ENCODE data around the gene BARD1.
"Not testable (repeated sequence)": the region's sequence is repeated elsewhere in the genome, so short reads cannot be mapped to it uniquely, and the experiment has no call there.

Gene BARD1

DNA sequence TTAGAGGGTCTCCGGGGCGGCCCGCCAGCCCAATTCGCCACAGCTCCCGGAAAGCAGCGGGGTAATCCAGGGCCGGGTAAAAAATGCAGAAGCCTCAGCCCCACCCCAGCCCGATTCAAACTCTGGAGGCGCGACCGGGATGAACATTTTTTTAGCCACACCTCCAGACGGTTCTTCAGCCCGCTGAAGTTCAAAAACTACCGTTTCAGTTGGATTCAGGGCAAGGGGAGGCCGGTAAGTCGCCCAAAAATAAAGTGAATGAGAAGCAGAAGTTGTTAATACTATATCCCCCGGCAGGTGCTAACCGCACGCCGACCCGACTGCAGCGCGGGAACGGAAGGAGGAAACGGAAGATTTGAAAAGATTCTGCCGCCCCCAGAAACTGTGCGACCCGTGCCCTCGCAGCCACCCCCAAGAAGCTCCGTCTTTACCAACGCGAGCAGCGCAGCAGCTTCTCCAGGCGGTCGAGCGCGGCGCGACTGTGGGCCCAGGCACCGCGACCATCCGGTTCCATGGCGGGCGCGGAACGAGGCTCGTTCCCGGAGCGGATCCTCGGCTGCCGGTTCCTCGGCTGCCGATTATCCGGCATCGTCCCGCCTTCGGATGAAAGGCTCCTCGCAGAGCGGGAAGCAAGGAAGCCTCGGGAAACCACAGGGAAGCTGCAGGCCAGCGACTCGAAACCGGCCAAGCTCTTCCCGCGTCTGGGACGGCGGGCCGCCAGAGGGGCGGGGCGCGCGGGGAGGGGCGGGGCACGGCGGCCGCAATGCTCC lies at the start of gene BARD1:
Gene BARD1 (minus strand): TSS at position 703 of the 770 bp plus-strand sequence. CDS start 114 bp downstream, at position 589.
- H3K4me3 ChIP-seq (ENCODE audit: low read depth, low read length) = peak within 1 kb of the TSS; percentile 92

DNA sequence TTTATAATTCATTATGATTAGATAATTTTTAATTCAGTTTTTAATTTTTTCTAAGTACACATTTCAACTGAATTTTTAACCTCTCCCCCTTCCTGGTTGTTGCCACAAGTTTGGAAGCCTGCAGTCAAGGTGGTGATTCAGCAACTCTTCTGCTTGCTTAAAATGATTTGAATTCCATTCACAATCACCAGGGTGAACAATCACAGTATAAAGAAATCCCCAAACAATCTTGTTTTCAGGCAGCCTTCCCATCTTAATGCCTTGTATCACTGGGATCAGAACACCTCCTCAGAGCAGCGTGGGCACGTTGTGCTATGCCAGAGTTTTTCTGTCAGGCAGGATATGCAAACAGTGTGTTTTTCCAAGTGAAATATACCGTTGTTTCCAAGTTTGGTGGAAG lies 46.7 kb upstream of the BARD1 start:
- no peak overlapping the region for H3K4me3 ChIP-seq (ENCODE audit: low read depth, low read length)

DNA sequence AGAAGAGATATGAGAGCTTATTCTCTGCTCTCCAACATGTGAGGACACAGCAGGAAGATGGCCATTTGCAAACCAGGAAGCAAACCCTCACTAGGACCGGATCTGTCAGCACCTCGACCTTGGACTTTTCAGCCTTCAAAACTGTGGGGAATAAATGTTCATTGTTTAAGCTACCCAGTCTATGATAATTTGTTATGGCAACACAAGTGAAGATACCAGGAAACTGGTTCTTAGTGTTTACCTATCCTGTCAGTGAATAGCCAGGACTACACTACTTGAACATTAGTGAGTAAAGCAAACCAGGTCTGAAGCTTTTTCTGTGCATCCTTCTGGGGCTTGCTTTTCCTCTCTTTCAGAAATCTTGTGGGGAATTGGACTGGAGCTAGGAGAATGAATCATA lies 44.4 kb upstream of the BARD1 start:
- H3K4me3 ChIP-seq (ENCODE audit: low read depth, low read length) = no peak overlapping the region

DNA sequence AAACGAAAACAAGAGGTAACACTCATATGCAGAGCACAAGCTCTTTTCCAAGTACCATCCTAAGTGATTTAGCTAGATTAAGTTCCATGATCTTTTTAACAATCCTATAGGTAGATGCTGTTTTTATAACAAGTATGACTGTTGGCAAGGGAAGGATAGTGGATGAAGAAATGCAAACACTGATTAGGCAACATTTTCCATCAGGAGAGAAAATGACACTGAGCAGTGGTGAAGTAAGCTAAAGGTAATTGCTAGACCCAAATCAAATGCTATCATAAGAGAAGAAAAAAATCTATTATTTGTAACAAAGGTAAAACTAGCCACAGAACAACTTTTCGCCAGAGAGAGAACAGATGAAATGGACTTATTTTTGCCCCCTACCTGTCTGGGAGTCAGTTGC lies 34.3 kb upstream of the BARD1 start:
- H3K4me3 ChIP-seq (ENCODE audit: low read depth, low read length) = no peak overlapping the region

DNA sequence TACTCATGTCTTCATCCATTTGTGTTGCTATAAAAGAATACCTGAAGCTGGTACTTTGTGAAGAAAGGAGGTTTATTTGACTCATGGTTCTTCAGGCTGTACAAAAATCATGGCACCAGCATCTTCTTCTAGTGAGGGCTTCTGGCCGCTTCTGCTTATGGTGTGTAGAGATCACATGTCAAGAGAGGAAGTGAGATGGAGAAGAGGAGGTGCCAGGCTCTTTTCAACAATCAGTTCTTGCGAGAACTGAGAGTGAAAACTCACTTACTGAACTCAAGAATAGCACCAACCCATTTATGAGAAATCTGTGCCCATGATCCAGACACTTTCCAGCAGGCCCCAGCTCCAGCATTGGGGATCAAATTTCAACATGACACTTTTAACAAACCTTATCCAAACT lies 30.0 kb upstream of the BARD1 start:
- H3K4me3 ChIP-seq (ENCODE audit: low read depth, low read length) = no peak overlapping the region

DNA sequence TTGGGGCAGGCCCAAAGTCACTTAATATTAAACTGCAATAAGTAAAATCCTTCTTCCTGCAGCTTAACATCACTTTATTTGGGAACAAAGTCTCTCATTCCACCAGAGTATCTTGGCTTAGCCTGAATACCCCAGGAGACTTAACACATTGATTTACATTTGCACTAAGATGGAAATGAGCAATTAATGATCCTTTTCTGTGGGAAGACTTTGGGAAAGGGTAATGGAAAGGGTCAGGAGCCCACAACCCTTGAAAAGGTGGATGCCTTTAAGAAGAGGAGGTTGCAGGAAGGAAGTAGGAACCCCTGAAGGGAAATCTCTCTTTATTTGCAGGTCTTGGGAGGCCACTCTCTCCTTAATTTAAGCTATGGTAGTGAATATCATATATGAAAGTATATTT lies 28.0 kb upstream of the BARD1 start:
- H3K4me3 ChIP-seq (ENCODE audit: low read depth, low read length) = no peak overlapping the region

DNA sequence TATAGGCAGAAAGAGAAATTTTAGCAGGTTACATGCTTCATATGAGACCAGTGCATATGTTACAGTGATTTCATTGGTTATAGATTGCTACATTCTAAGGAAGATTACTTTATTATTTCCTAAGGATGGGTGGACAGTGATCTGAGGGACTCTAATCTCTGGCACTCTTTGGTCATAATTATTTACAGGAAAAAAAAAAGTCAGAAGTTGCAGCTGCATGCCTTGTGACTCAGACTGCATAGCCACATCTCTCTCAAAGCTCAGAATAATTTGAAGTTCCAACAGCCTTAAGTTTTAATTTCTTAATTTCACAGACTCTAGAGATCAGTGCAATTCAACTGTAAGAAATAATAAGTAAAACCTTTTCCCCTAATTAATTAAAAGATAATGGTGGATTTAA lies 27.1 kb upstream of the BARD1 start:
- H3K4me3 ChIP-seq (ENCODE audit: low read depth, low read length) = no peak overlapping the region

DNA sequence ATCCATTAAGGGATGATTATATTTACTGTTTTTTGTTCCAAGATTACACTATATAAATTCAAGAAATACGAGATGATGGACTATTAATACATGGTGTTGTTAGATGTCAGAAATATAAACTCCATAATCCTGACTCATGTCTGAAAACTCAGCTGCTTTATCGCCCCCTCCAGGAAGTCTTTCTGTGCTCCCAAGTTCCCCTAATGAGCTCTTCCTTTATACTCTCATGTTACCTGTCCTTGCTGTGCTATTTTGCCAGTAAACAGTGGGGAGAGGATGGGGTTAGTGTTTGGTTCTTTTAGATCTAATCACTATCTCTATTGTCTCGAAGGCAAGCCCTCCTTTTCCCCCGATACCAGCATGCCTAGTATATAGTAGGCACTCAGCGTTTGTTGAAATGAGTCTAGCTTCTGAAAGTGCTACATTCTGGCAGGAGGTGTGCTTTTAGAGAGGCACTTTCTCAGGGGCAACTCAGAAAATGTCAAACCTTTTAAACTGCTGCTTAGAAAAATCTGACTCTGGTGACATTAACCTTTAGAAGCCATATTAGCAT lies 21.4 kb upstream of the BARD1 start:
- H3K4me3 ChIP-seq (ENCODE audit: low read depth, low read length) = no peak overlapping the region

DNA sequence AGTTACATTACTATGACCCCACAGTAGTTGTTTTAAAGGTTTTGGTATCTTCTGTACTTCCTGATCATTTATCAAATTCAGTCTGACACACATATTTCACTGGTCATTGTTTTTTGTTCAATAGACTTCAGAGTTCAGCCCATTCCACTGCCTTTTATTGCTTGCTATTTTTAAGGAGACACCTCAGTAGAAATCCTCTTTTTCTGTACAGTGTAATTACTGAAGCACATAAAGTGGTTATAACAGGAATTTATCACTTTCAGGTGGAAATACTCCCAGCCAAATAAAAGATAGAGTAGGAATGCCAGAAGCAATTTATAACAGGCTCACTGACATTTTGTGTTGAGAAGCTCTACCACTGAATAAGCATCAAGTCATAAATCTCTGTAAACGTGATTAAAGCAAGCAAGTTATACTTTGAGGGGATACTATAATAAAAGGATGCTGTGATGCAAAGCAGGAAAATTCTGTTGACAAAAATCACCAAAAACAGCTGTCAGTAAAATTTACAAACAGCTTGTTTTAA lies 6.6 kb upstream of the BARD1 start:
- H3K4me3 ChIP-seq (ENCODE audit: low read depth, low read length) = no peak overlapping the region

DNA sequence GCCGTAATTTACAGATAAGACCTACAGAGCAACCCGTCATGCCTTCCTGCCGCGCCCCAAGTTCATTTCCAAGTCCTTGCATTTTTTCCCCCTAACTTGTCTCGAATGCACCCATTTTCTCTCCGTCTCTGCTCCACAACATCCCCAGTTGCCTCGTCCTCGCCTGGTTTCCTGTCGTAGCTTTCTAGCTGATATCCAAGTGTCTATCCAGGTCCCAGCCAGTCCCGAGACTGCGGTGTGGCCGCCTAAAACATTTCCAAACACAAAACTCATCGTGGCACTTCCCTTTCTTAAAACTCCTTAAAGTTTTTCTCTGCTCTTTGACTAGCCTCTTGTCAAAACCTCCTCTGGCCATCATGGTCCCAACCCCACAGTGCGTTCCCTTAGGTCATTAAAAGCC lies 1.2 kb upstream of the BARD1 start:
- H3K4me3 ChIP-seq (ENCODE audit: low read depth, low read length) = no peak overlapping the region

DNA sequence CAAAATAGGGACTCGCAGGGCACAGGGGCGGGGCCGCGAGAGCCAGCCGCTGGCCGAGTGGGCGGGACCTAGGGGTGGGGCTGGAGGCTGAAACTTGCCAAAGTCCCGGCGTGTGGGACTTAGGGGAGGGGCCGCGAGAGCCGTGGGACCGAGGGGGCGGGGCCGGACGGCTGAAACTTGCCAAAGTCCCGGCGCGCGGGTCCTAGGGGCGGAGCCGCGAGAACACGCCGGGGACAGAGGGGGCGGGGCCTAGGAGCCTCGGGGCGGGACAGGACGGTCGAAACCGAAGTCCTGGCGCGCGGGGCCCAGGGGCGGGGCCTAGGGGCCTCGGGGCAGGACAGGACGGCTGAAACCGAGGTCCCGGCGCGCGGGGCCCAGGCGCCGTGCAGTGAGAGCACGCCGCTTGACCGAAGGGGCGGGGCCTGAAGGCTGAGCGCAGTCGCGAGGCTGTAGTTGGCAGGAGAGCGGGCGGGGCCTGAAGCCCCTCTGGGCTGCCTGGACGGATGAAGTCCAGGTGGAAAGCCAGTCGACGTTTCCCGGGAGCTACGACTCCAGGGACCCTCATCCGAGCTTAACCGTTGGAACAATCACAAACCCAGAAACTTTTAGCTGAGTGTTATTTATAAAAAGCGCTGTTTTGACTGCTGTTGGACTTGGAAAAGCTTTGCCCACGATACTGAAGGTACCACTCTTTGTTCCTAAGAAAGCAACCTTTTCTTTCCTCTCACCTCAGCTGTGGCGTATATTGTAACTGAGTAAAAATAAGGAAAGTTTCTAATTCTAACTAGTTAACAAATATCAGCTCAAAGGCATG lies 475 bp upstream of the BARD1 start:
- peak overlapping the region; percentile 43 for H3K4me3 ChIP-seq (ENCODE audit: low read depth, low read length)

DNA sequence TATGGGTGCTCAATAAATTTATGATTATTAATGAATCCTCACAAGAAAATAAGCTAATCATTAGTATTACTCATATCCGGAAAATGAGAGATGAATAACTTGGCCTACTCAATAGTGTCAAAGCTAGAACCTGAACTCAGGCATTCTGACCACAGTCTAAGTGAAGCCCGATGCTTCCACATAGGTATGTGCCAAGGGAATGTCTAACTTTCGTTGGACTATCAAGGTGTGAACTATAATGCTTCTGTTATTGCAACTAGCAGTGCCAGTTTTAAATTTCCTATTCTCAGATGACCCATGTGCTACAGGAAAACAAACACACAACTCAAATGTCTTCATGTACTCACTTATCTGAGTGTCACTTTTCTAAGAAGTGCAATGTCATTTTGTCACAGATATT lies 1.8 kb downstream of the BARD1 start:
- H3K4me3 ChIP-seq (ENCODE audit: low read depth, low read length) = peak overlapping the region; percentile 92

DNA sequence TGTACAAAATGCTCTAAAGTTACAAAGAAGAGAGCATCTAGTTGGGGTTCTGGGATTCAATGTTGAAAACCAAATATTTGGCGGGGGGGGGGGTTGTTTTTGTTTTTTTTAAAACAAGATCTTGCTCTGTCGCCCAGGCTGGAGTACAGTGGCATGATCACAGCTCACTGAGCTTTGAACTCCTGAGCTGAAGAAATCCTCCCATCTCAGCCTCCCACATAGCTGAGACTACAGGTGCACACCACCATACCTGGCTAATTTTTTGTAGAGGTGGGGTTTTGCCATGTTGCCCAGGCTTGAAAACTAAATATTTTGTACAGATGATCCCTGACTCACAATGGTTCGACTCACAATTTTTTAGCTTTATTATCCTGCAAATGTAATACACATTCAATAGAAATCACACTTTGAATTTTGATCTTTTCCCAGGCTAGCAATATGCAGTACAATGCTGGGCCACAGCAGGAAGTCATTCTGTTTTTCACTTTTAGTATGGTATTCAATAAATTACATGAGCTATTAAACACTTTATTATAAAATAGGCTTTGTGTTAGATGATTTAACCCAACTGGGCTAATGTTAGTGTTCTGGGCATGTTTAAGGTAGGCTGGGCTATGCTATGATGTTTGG lies 7.6 kb downstream of the BARD1 start:
- no peak overlapping the region for H3K4me3 ChIP-seq (ENCODE audit: low read depth, low read length)

DNA sequence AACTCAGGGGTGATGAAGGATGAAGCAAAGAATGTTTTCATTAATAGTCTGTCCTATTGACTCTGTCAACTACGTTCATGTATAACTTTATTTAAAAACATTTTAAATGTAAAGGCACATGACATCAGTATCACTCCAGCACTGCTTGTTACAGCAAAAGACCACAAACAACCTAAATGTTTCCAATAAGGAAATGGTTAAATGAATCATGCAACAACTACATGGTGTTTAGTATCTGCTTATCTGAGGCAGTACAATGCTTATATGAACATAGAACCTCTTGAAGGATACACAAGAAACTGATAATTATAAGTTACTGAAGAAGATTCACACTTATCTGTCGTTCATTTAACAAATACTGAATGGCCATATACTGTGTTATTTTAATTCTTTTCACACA lies 8.4 kb downstream of the BARD1 start:
- no peak overlapping the region for H3K4me3 ChIP-seq (ENCODE audit: low read depth, low read length)

DNA sequence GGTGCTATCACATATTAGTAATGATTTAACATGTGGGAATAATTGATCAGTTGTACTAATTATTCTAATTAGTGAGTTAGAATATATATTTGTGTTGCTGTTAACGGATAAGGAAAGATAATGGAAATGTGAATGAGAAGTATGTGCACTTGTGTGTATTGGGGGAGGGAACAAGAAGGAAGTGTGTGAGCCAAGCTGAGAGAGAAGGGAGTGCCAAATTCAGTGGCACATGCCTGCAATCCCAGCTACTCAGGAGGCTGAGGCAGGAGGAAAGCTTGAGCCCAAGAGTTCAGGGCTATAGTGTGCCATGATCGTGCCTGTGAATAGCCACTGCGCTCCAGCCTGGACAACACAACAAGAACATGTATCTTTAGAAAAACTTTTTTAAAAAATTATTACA lies 9.3 kb downstream of the BARD1 start:
- H3K4me3 ChIP-seq (ENCODE audit: low read depth, low read length) = no peak overlapping the region

DNA sequence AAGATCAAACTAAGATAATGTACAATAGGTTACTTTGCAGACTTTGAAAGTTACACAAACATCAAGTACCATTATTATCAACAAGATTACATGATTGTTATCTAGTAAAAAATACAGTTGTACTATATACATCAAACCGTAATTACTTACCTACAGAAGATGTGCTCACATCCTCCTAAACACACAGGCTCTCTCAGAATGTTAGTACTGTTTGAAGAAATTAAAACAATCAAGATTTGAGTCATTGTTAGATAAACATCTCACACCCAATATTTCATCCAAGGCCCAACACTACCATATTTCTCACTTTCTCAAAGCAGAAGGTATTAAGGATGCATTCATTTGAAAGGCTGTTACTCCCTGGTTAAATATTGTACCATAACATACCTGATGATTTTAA lies 12.6 kb downstream of the BARD1 start:
- H3K4me3 ChIP-seq (ENCODE audit: low read depth, low read length) = no peak overlapping the region

DNA sequence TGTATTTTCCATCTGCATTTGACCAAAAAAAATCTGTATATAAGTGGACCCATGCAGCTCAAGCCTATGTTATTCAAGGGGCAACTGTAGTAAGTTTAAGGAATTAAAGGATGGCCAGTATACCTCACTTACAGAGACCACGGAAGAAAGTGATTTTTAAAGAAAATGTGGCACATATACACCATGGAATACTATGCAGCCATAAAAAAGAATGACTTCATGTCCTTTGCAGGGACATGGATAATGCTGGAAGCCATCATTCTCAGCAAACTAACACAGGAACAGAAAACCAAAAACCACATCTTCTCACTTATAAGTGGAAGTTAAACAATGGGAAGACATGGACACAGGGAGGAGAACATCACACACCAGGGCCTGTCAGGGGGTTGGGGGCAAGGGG lies 26.3 kb downstream of the BARD1 start:
- not testable (repeated sequence) for H3K4me3 ChIP-seq (ENCODE audit: low read depth, low read length)

DNA sequence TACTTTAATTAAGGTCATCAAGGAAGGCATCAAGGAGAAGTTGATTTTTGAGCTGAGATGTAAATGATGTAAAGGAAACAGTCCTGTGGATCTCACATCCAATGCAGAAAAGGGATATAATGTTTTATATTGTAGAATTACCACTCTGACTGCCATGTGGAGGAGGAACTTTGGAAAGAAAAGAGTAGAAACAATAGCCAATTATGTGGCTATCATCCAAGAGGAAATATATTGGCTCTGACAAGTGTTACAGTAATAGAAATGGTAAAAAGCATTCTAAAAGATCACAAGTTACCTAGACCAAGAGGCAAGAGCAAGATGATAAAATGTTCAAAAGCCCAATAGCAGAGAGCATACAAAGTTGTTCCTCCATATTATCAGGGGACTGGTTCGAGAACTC lies 26.8 kb downstream of the BARD1 start:
- no peak overlapping the region for H3K4me3 ChIP-seq (ENCODE audit: low read depth, low read length)

DNA sequence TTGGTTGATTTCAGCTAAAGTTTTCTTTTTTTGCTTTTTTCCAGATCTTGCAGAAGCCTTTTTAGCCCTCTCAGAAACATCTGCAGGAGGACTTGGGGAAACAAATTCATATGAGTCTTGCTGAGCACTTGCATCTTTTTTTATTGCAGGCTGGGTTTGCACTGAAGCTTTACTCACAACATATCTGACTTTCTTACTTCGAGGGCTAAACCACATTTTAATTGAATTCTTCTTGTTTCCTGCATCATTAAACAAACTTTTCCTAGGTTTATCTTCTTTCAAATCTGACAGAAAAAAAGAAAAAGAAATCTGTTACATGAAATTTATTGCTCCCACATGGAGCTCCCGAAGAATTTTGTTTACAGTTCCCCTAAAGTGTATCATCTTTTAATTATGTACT lies 28.3 kb downstream of the BARD1 start:
- H3K4me3 ChIP-seq (ENCODE audit: low read depth, low read length) = no peak overlapping the region

DNA sequence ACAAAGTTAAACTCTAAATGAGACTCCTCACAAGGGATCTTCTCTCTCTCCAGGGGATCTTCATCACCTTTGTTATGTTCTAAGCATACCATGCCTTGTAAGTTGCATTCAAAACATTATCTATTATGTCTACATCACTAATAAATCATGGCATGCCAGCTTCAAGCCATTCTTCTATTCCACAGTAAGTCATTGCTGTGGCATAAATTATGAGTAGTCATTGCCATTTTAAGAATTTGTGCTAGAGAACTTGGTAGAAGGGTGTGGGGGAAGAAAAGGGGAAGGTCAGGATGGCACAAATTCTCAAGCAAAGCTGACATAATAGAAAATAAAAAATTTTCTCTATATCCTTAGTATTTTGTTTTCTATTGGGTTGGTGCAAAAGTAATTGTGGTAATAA lies 33.5 kb downstream of the BARD1 start:
- no peak overlapping the region for H3K4me3 ChIP-seq (ENCODE audit: low read depth, low read length)

DNA sequence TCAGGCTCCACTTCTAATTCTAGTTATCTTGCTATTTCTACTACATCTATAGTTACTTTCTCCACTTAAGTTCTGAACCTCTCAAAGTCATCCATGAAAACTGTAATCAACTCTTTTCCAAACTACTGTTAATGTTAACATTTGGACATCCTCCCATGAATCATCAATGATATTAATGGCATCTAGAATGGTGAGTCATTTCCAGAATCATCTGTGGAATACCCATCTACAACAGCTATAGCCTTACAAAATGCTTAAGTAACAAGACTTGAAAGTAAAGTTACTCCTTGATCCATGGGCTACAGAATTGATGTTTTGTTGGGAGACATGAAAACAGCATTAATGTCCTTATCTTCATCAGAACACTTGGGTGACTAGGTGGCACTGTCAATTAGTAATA lies 35.4 kb downstream of the BARD1 start:
- no peak overlapping the region for H3K4me3 ChIP-seq (ENCODE audit: low read depth, low read length)
